Fibroblast of peridontal ligament (primary cell): ENCODE data around the gene AMELY.
"Not testable (repeated sequence)": the region's sequence is repeated elsewhere in the genome, so short reads cannot be mapped to it uniquely, and the experiment has no call there.

Experiments used
- DNase-seq: peaks from one replicate; pipeline ENCODE4 v3.0.0-alpha.2; 2010; ENCODE audit errors: extremely low read depth

The AMELY gene, protein sequence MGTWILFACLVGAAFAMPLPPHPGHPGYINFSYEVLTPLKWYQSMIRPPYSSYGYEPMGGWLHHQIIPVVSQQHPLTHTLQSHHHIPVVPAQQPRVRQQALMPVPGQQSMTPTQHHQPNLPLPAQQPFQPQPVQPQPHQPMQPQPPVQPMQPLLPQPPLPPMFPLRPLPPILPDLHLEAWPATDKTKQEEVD

DNA sequence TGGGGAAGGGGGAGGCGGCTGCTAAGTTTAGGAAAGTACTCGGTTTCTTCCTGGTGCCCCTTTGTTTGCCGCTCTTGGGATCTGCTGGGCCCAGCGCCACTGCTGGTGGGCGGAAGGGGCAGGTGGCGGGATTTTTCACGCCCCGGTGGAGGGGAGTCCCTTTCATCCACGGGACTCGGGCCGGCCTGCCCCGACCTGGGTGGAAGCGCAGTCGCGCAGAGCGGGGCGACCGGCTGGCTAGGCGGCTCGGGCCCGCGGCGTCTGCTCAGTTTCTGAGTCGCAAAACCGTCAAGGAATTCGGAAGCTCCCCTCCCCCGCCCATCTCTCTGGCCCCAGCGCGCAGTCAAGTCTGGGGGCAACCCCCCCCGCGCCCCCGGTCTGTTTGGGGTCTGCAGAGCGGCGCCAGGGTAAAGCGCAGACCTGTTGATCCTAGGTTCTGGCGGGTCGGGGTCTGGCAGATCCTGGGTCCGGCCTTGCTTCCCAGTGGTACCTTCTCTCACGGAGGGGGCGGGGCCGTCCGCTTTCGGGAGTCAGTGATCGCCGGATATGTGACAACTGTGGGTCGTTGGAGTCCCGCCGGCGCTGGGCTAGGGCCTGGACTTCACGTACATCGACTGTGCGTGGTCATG lies at the start of gene AMELY:
Gene AMELY (minus strand): TSS at position 500 of the 629 bp plus-strand sequence. CDS start 39,144 bp downstream, outside the sequence.
- no peak for DNase-seq

DNA sequence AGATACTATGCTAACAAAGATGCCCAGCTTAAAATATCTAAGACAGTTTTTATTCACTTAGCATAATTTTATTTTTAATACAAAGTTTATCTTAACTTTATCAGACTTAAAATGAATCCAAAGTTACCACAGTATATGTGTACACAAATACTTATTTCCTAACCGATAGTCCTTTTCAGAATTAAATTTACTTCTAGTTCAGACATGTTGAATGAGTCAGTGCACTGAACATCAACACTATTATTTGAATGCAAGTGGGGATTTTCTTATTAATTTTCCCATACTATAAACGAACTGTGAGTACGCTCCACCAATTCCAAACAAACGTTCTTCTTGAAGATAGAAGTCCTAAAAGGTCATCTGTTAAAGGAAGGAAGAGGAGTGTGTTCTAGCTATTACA lies 38.4 kb upstream of the AMELY start:
- no peak for DNase-seq

DNA sequence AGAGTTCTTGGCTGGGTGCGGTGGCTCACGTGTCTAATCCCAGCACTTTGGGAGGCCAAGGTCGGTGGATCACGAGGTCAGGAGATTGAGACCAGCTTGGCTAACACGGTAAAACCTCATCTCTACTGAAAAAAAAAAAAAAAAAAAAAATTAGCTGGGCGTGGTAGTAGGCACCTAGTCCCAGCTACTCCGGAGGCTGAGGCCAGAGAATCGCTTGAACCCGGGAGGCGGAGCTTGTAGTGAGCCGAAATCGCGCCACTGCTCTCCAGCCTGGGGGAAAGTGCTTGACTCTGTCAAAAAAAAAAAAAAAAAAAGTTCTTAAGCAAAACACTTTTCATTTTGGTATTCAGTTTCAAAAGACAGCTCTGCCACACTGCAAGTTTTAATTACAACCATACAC lies 36.8 kb upstream of the AMELY start:
- DNase-seq: no peak

DNA sequence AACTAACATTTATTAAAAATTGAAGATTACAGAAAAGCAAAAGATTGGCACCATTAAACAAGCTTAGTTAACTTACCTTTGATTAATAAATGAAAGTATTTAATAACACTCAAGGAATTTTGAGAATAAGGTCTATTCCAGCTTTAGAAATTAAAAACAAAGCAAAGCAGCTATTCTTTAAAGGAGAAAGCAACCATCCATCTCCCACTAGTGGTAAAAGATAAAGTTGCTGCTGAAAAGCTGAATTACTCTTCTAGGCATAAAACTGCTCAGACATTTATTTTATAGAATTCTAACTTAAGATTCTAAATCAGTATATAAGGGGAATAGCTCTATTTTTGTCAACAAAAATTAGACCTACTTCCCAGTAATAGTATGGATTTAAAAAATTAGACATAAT lies 36.1 kb upstream of the AMELY start:
- no peak for DNase-seq

DNA sequence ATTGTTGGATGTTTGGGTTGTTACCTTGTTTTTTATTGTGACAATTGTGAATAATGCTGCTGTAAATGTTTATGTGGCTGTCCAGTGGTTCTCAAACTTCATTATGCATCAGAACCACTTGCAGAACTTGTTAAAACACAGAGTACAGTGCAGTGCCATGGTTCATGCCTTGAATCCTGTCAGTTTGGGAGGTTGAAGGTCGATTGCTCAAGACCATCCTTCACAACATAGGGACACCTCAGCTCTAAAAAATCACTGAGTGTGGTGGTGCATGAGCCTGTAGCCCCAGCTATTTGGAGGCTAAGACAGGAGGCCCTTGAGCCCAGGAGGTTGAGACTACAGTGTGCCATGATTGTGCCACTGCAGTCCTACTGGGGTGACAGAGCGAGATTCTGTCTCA lies 23.9 kb upstream of the AMELY start:
- DNase-seq: no peak

DNA sequence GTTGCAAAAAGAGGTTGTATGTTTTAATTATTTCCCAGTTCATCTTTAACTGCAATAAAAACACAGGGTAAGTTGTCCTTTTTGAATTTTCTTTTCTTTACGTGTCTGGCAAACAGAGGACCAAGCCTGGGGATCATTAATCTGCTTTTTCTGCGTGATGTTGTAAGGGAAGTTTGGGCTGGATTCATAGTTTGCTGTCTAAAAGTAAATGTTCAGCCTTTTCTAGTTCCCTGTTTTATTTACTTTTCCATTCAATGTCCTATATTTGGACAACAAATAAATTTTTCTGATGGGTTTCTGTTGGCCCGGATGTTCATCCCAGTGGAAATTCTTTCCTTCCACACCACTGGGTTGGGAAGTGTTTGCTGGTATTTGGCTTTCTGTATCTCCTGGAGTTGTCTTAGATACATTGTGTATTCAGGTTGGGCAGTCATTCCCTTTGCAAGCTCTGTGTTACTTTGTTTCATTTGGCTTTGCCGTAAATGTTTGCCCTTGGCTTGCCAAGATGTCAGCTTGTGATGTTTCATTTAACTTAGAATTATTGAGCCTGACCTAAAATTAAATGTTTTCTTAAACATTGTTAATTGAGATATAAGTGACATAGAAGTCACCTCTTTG lies 20.3 kb upstream of the AMELY start:
- no peak for DNase-seq

DNA sequence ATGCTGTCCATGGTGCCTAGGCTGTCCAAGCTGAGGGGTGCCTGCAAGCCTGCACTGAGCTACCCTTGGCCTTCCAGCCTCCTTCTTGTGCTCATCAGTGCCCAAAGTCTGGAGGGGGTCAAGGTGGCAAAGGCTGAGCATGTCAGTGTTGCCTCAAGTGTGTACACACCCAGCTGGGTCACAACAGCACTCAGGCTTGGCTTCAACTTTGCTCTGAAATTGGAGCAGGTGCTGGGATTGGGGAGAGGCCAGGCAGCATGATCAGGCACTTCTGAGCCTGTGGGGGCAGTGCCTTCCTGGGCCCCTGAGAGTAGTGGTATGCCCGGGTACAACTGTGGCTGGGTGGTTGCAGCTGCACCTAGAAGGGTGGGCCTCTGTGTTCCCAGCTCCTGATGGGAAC lies 17.7 kb upstream of the AMELY start:
- DNase-seq: no peak

DNA sequence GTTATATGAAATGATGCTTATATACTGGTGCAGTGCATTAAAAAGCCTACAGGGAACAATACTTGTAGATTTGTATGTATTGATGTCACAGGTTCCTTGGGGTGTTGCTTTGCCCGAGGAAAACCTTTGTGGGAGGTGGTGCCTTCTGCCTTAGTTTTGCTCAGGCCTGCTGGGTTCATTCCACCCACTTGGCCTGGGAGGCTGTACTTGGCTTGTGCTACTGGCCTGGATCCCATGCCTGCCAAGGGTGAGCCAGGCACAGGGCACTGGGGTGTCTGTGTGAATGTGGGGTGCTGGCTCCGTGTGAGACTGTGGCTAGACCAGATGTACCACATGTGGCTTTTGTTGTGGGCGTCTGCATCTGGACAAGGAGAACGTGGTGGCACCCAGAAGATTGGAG lies 16.7 kb upstream of the AMELY start:
- DNase-seq: no peak

DNA sequence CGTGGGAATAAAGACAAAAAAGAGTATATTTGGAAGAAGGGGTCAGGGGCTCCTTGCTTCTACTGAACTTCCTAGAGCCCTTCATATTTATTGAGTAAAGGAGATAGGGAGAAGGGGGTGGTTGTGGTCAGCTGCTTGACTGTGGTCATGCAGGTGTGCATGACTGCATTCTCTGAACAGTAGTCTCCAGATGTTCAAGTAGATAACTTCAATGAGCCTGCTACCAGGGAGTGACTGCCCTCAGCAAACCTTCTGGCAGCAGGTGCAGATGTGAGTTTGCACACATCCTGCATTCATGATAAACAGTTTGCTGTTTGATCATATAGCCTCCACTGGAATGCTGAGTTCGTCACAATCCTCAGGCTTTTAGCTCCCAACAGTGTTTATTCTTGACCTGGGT lies 9.5 kb upstream of the AMELY start:
- no peak for DNase-seq

DNA sequence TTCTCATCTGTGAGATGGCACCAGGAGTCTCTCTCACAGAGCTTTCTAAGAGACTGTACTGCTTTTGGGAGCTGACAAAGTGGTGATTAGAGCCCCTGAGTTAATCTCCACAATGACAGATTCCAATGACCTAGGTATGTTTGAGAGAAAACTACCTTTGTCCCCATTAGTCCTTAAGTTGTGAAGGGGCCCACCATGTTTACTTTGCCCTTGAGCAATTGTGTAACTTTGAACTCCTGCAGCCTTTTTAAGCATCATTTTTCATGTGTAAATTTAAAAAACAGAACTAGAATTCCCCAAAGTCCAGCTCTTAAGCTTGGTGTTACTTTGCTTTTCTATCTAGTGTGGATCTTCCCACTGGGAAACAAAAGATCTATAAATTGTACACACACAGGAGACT lies 1.8 kb upstream of the AMELY start:
- no peak for DNase-seq

DNA sequence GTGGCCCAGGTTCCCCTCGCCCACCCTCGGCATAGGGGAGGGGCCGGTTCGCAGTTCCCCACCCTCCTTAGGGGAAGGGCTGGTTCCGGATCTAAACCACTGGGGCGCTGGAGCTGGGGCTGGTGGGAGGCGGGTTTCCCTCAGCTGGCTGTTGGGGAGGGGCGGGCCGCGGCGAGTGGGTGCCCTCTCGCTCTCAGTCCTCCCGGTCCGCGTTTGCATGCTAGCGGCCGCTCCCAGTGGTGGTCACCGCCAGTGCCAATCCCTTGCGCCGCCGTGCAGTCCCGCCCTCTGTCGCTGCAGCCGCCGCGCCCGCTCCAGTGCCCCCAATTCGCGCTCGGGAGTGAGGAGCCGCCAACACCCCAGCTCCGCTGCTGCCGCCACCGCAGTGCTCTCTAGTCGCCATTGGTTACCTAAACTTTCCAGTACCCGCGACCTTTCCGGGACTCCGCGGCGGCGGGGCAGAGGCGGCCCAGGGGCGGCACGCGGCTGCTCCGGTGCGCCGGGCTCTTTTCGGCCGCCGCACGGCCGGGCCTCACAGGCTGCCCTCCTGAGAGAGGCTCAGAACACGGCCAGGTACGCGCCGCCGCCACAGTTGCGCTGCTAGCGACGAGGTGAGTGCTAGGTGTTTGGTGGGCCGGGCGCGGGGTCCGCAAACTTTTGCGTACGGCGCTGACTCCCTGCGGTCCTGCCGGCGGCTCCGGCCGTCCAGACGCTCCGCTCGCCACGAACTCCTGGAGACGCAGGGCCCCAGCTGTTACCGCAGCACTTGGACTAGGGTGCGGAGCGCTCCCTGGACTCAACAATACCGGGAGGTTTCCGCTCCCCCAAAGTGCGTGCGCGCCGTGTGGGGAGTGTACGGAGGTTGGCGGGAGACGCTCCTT lies 940 bp downstream of the AMELY start, which contains the start of gene TBL1Y:
Gene TBL1Y (plus strand): TSS at position 326 of the 881 bp plus-strand sequence. CDS start 114,388 bp downstream, outside the sequence.
- no peak for DNase-seq

DNA sequence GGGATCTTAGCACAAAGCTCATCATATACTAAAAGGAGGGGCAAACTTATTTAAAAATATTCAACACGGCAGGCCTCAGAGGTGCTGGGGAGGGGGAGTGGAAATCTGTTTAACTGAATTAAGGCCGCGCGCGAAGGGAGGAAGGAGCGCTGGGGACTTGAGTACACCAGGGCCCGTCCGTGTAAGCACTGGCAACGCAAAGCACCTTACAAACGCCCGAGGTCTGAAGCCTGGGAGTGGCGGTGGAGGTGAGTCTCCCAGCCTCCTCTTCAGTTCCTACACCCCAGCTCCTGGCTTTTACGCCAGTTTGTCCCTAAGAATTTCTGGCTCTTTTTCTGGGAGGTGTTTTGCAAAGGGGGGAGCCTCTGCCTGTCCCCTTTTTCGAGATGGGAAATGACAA lies 1.7 kb downstream of the AMELY start:
- no peak for DNase-seq

DNA sequence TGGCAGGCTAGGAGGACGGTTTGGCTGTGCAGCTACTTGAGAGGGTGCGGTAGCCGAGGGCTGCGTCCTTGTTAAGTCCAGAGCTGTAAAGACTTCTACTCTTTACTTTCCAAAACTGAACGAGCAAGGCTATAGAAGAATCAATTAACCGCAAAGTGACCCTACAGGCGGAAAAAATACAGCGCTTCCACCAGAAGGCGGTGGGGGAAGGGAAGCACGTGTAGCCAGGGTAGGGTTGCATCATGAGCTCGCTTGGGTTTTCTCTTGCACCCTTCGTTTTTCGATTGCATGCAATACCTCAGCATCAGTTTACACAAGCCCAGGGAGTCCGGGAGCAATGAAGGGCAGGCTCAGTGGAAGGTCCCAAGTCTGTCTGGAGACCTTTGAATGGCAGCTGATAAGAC lies 2.4 kb downstream of the AMELY start:
- no peak for DNase-seq

DNA sequence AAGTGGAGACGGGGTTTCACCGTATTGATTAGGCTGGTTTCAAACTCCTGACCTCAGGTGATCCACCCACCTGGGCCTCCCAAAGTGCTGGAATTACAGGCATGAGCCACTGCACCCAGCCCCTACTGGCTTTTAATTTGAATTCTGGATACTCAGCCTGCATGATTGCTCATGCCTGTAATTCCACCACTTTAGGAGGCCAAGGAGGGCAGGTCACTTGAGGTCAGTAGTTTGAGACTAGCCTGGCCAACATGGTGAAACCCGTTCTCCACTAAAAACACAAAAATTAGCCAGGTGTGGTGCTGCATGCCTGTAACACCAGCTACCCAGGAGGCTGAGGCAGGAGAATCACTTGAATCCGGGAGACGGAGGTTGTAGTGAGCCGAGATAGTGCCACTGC lies 3.5 kb downstream of the AMELY start:
- DNase-seq: not testable (repeated sequence)

DNA sequence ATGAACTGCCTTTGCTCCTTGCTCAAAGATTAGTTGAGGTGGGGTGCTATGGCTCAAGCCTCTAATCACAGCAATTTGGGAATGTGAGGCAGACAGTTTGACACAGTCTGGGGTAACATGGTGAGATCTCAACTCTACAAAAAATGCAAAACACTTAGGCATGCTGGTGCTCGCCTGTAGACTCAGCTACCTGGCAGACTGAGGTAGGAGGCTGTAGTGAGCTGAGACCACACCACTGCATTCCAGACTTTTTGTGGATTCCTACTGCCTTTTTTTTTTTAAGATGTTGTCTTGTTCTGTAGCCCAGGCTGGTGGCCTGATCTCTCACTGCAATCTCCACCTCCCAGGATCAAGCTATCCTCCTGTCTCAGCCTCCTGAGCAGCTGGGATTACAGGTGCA lies 4.0 kb downstream of the AMELY start:
- no peak for DNase-seq

DNA sequence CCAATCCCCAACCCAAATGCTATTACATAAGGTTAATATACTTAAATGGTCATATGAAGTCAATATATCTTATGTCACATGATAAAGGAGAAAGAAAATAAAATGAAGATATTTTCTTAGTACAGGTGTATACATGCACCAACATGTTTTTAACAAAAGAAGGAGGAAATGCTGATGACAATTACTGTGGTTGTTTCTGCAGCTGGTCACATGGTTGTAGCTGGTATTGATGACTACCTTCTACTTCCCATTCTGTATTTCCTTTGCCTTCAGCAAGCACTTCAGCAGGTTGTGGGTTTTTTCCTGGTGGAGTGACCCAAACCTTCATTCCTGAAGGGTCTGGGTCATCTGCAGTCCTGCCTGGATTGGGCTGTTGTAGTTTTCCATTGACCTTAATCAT lies 9.4 kb downstream of the AMELY start:
- not testable (repeated sequence) for DNase-seq

DNA sequence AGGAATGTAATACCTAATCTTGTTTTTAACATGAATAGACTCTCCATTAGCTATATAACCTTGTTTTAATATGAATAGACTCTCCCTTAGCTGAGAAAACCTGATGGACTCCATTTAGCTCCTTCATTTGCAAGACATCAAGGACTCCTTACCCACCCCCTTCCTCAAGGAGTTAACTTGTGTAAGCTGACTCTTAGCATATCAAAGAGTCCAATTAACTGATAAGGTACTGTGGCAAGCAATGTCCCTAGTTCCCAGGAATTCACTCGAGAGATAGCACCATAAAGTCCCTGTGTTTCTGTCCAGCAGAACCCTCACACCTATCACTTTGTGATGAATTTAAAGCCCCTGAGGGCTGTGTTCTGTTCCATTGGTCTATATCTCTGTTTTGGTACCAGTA lies 16.3 kb downstream of the AMELY start:
- DNase-seq: no peak

DNA sequence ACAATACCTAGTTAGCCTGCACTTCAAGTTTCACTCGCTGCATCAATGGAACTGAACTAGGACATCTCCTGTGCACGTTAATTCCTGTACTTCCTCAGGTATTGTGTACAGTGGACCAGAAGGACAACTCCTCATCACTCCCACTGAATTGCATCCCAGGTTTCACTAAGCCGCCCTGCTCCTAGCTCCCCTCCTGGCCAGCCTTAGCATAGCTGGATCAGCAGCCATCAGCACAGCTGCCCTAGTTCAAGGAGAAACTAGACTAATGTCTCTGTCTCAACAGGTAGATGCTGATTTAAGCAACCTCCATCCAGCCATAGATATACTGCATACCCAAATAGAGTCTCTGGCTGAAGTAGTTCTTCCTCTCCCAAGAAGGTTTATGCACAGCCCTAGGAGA lies 17.1 kb downstream of the AMELY start:
- DNase-seq: no peak

DNA sequence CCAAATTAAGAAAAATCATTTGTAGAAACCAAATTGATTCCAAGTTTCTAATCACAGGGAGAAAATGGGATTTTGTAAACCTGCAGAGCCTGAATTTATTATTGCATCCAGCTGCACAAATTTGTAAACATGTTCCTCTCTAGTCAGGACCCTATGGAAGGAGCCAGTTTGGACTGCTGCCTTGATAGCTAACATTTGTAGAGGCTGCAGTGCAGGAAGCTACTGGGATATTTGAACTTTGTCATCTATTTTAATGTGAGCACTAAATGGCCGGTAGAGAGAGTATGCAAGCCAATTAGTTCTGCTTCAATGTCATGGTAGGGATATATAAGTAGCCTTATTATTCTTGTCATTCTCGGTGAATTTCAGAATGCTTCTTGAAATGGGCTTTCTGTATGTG lies 62.2 kb downstream of the AMELY start:
- no peak for DNase-seq

DNA sequence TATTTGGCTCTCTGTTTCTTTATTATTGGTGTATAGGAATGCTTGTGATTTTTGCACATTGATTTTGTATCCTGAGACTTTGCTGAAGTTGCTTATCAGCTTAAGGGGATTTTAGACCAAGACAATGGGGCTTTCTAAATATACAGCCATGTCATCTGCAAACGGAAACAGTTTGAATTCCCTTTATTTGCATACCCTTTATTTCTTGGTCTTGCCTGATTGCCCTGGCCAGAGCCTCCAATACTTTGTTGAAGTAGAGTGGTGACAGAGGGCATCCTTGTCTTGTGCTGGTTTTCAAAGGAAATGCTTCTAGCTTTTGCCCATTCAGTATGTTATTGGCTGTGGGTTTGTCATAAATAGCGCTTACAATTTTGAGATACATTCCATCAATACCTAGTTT lies 68.9 kb downstream of the AMELY start:
- not testable (repeated sequence) for DNase-seq
